Natural killer cell (primary cell): ENCODE data around the gene MAP2K4. TPM values are rescaled to one million over a fixed set of nuclear protein-coding genes. Genes with fewer than 3 reads are reported as not detected.
A peak's percentile ranks its signal among the peaks of the same experiment; 100 is the strongest.

Experiments used
- ATAC-seq, 3 donors: fragments of 150-1000 bp in 2 of 3; fragments of 200-7000 bp in 1 of 3; cut with Tn5 transposase; 1 replicate in 1 of 3; 2 replicates in 2 of 3; pipeline ENCODE4 v1.10.0; 2021; ENCODE audit warnings: mild to moderate bottlenecking in 2 of 3, moderate library complexity in 2 of 3
- DNase-seq, 2 donors: peaks; one replicate each; pipeline versions ENCODE4 v3.0.0 to v3.0.0-alpha.2; 2013 to 2021; ENCODE audit warnings: mixed read lengths in 1 of 2
- H3K27ac ChIP-seq: one replicate; pipeline ENCODE4 v1.5.1; 2013; ENCODE audit warnings: mild to moderate bottlenecking, low read length
- H3K27me3 ChIP-seq: one replicate; pipeline ENCODE4 v1.6.1; 2013; ENCODE audit warnings: low read length; ENCODE audit not compliant: control insufficient read depth, insufficient read depth
- H3K36me3 ChIP-seq: one replicate; pipeline ENCODE4 v1.6.1; 2013; ENCODE audit warnings: low read length; ENCODE audit not compliant: control insufficient read depth, insufficient read depth
- H3K4me1 ChIP-seq: one replicate; pipeline ENCODE4 v1.6.1; 2013; ENCODE audit warnings: low read length; ENCODE audit not compliant: control insufficient read depth, insufficient read depth
- H3K4me3 ChIP-seq: one replicate; pipeline ENCODE4 v1.5.1; 2013; ENCODE audit warnings: low read length
- H3K9me3 ChIP-seq: one replicate; pipeline ENCODE4 v1.6.1; 2013; ENCODE audit warnings: low read length; ENCODE audit not compliant: control insufficient read depth, insufficient read depth
- H3K27ac Mint-ChIP-seq, 2 donors: one replicate each; pipeline ENCODE4 v1.8.0; 2022; ENCODE audit warnings: mild to moderate bottlenecking in 2 of 2, mixed read lengths in 2 of 2, moderate library complexity in 1 of 2
- H3K27me3 Mint-ChIP-seq, 2 donors: one replicate each; pipeline ENCODE4 v1.8.0; 2022; ENCODE audit warnings: low read depth in 2 of 2, mixed read lengths in 2 of 2
- H3K36me3 Mint-ChIP-seq: one replicate; pipeline ENCODE4 v1.8.0; 2022; ENCODE audit warnings: mixed read lengths
- H3K4me1 Mint-ChIP-seq, 2 donors: one replicate each; pipeline ENCODE4 v1.8.0; 2022; ENCODE audit warnings: mixed read lengths in 2 of 2
- H3K4me3 Mint-ChIP-seq: one replicate; pipeline ENCODE4 v1.8.0; 2022; ENCODE audit warnings: mild to moderate bottlenecking, moderate library complexity, mixed read lengths
- H3K9me3 Mint-ChIP-seq, 2 donors: one replicate each; pipeline ENCODE4 v1.8.0; 2022; ENCODE audit warnings: mixed read lengths in 2 of 2
- WGBS: methylation state at CpG from one replicate; pipeline ENCODE4 v1.1.7; 2013; ENCODE audit warnings: missing lambda C conversion rate; ENCODE audit not compliant: insufficient coverage; 5-methylcytosine and 5-hydroxymethylcytosine counted together
- intact Hi-C: fragments of 100-400 bp; cut with micrococcal nuclease; formaldehyde crosslinking; loops from one replicate; pipeline ENCODE4 v1.14.2; 2022
- total RNA-seq, 4 donors: library from RNA; stranded (reverse); fragments of 120-200 nt in 1 of 4; gene quantifications; one replicate each; pipeline versions ENCODE4 v1.2.3 to v1.2.4, GENCODE V29; 2013 to 2022
- TF ChIP-seq, protein P1 (sequence below): fragments of 200-600 bp; IDR thresholded peaks from one replicate; pipeline ENCODE4 v1.8.0; 2022; ENCODE audit warnings: antibody characterized with exemption

Gene MAP2K4
- total RNA-seq, 3 donors from 2014 or later (not counting 1 experiment from before 2014, with no cell fraction given) = 30.1 to 35.0 (median 33.7) TPM

DNA sequence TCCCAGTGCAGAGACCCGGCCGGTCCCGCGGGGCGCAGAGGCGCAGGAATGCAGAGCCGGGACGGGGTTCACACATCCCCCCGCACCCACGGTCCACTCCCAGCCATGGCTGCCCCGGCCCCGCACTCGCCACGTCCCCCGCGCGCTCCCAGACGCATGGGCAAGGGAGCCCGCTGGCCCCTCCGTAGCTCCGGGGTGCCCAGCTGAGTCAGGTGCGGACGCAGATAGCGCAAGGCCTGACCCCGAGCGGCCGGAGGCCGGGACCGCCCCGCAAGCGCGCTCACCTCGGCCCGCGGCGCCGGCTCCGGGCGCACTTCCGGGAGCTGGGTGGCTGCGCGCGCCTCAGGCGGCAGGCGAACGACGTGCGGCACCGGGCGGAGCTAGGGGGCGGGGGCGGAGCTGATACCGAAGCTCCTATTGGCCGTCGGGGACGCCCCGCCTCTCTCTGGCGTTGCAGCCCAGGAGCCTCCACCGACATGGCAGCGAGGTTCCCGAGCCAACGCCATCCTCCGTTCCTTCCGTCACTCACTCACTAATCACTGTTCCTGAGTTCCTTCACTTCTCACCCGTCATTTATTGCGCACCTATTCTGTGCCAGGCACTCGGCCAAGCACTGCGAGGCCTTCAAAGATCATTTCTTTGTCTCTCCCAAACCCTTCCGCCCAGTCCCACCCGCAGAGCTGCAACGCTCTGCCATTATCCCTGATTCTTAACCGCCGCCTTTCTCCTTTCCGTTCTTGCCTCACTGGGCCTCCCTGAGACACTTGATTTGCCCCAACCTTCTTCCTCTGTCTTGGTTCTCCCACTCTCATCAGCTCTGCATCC is 23.3 kb upstream of the MAP2K4 start, which contains the start of gene ZNF18:
ZNF18 (minus strand) TSS at position 329 of the 825 bp plus-strand sequence. CDS start 4,646 bp downstream, outside the sequence.
- Mint-ChIP-seq H3K4me1 (peaks cover 19 to 26% of the 10 kb centered on the region in 2 donors), H3K4me3 (peak within 1 kb of the TSS; percentile 95), H3K9me3 (peaks cover 0 to 2% of the 10 kb centered on the region in 2 donors), H3K27ac (peak within 1 kb of the TSS; percentile 87 to 97), H3K36me3 (peaks cover 8% of the 10 kb centered on the region), H3K27me3 (peaks cover under 1 to 3% of the 10 kb centered on the region in 2 donors)
- Histone ChIP-seq H3K9me3 (peaks cover 2% of the 10 kb centered on the region), H3K4me3 (peak within 1 kb of the TSS; percentile 86), H3K4me1 (peaks cover 7% of the 10 kb centered on the region), H3K27me3 (no peaks in the 10 kb centered on the region), H3K27ac (peak within 1 kb of the TSS; percentile 88), H3K36me3 (peaks cover 2% of the 10 kb centered on the region)
- DNase-seq (peak; percentile 97), ATAC-seq (peak; percentile 96 to 99 (median 97))
- intact Hi-C loops = loop anchor here (1.0 kb wide), 1 partner anchor 23 kb away; the partner anchor contains the start of gene MAP2K4
- WGBS = under 1% methylated on average over 74 of the region's 74 CpGs
- TF ChIP-seq, protein P1, sequence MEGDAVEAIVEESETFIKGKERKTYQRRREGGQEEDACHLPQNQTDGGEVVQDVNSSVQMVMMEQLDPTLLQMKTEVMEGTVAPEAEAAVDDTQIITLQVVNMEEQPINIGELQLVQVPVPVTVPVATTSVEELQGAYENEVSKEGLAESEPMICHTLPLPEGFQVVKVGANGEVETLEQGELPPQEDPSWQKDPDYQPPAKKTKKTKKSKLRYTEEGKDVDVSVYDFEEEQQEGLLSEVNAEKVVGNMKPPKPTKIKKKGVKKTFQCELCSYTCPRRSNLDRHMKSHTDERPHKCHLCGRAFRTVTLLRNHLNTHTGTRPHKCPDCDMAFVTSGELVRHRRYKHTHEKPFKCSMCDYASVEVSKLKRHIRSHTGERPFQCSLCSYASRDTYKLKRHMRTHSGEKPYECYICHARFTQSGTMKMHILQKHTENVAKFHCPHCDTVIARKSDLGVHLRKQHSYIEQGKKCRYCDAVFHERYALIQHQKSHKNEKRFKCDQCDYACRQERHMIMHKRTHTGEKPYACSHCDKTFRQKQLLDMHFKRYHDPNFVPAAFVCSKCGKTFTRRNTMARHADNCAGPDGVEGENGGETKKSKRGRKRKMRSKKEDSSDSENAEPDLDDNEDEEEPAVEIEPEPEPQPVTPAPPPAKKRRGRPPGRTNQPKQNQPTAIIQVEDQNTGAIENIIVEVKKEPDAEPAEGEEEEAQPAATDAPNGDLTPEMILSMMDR = no peak

DNA sequence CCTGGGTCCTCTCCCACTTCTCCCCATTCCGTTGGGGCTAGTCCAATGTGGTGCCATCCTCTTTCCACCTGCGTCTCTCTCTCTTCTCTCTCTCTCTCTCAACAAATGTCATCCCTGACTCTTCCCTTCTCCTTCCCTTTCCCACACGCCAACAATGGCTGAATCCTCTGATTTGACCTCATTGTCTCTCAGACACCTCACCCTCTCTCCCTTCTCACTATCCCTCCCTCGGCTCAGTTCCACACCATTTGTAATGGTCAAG is 22.8 kb upstream of the MAP2K4 start:
- H3K36me3 Mint-ChIP-seq = peaks cover 2% of the 10 kb centered on the region
- peaks cover 15 to 25% of the 10 kb centered on the region in 2 donors for H3K4me1 Mint-ChIP-seq
- H3K36me3 ChIP-seq = no peaks in the 10 kb centered on the region
- H3K4me1 ChIP-seq = peaks cover 7% of the 10 kb centered on the region
- H3K27me3 Mint-ChIP-seq = peaks cover 3 to 6% of the 10 kb centered on the region in 2 donors
- peak overlapping the region; percentile 87 to 97 for H3K27ac Mint-ChIP-seq
- ATAC-seq (no peak), DNase-seq (no peak)
- peak overlapping the region; percentile 86 for H3K27ac ChIP-seq
- TF ChIP-seq, protein P1 = no peak
- 80% methylated on average over 4 of the region's 4 CpGs for WGBS
- peaks cover 2% of the 10 kb centered on the region for H3K9me3 ChIP-seq
- intact Hi-C loops = loop anchor here (1.0 kb wide), 1 partner anchor 22 kb away; the partner anchor contains the start of gene MAP2K4
- peaks cover 0 to 2% of the 10 kb centered on the region in 2 donors for H3K9me3 Mint-ChIP-seq
- no peaks in the 10 kb centered on the region for H3K27me3 ChIP-seq
- H3K4me3 ChIP-seq = peak overlapping the region; percentile 86
- H3K4me3 Mint-ChIP-seq = peak overlapping the region; percentile 95

DNA sequence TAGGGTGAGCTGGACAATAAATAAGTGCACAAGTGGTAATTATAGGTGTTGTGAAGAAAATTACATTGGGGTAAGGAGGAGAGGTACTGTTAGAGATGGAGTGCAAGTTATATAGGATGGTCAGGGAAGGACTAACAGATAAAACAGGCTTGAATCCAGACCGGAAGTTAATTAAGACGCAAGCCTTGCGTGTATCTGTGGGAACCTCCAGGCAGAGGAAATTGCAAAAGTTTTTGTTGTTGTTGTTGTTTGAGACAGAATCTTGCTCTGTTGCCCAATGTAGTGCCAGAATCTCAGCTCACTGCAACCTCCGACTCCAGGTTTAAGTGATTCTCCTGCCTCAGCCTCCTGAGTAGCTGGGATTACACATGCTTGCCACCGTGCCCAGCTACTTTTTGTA is 21.0 kb upstream of the MAP2K4 start:
- 90% methylated on average over 5 of the region's 5 CpGs for WGBS
- peaks cover 0 to 2% of the 10 kb centered on the region in 2 donors for H3K9me3 Mint-ChIP-seq
- Histone ChIP-seq H3K27me3 (no peaks in the 10 kb centered on the region), H3K36me3 (no peaks in the 10 kb centered on the region), H3K9me3 (peaks cover 2% of the 10 kb centered on the region), H3K4me1 (peaks cover 7% of the 10 kb centered on the region), H3K4me3 (no peak overlapping the region), H3K27ac (no peak overlapping the region)
- H3K27ac Mint-ChIP-seq = no peak overlapping the region
- ATAC-seq (no peak), DNase-seq (no peak)
- H3K36me3 Mint-ChIP-seq = no peaks in the 10 kb centered on the region
- peaks cover 9 to 20% of the 10 kb centered on the region in 2 donors for H3K4me1 Mint-ChIP-seq
- intact Hi-C loops = no loop called here
- TF ChIP-seq, protein P1 = no peak
- peaks cover 3 to 7% of the 10 kb centered on the region in 2 donors for H3K27me3 Mint-ChIP-seq
- no peak overlapping the region for H3K4me3 Mint-ChIP-seq
